HG03045 (cell line): ENCODE data around the gene EEF1G.
"Not testable (repeated sequence)": the region's sequence is repeated elsewhere in the genome, so short reads cannot be mapped to it uniquely, and the experiment has no call there.

Source experiments
- ATAC-seq: cut with Tn5 transposase; IDR thresholded peaks from one replicate; pipeline ENCODE4 v1.9.1; 2021; ENCODE audit warnings: mild to moderate bottlenecking, moderate library complexity; ENCODE audit not compliant: unreplicated experiment

The EEF1G gene

GRCh38 chr11:62578541-62578940, 4.8 kb upstream of the EEF1G start:
- no peak for ATAC-seq

- ATAC-seq, result no peak
These were observed 3.5 kb upstream of the EEF1G start for GRCh38 chr11:62577046-62577714.

- no peak for ATAC-seq
These were observed 2.1 kb upstream of the EEF1G start for GRCh38 chr11:62575837-62576236.

GRCh38 chr11:62575156-62575555, 1.5 kb upstream of the EEF1G start:
- no peak for ATAC-seq

- ATAC-seq, result peak; percentile 16
These were observed 826 bp upstream of the EEF1G start for GRCh38 chr11:62574363-62575071.

GRCh38 chr11:62573006-62573591, 592 bp downstream of the EEF1G start:
- no peak for ATAC-seq

- no peak for ATAC-seq
These were observed 1.3 kb downstream of the EEF1G start for GRCh38 chr11:62572431-62572830.

GRCh38 chr11:62571493-62571892, 2.2 kb downstream of the EEF1G start:
- not testable (repeated sequence) for ATAC-seq

GRCh38 chr11:62570903-62571302, 2.8 kb downstream of the EEF1G start:
- not testable (repeated sequence) for ATAC-seq

- ATAC-seq, result no peak
These were observed 4.1 kb downstream of the EEF1G start for GRCh38 chr11:62569611-62570010.

GRCh38 chr11:62567018-62567633, 6.6 kb downstream of the EEF1G start:
- no peak for ATAC-seq

GRCh38 chr11:62566247-62566646, 7.4 kb downstream of the EEF1G start:
- ATAC-seq, result no peak

GRCh38 chr11:62565100-62565802, 8.4 kb downstream of the EEF1G start:
- ATAC-seq, result no peak

GRCh38 chr11:62561677-62562230, 11.9 kb downstream of the EEF1G start:
- ATAC-seq, result not testable (repeated sequence)

GRCh38 chr11:62560566-62561103, 13.1 kb downstream of the EEF1G start:
- ATAC-seq, result no peak

- ATAC-seq, result not testable (repeated sequence)
These were observed 14.1 kb downstream of the EEF1G start for GRCh38 chr11:62559626-62560025.

GRCh38 chr11:62559204-62559603, 14.5 kb downstream of the EEF1G start:
- ATAC-seq, result no peak

- no peak for ATAC-seq
These were observed 15.0 kb downstream of the EEF1G start for GRCh38 chr11:62558669-62559068.

- no peak for ATAC-seq
These were observed 16.6 kb downstream of the EEF1G start for GRCh38 chr11:62556875-62557631.
